ENCODE results near the gene SDK1. TPM values are rescaled to one million over a fixed set of nuclear protein-coding genes. Genes with fewer than 3 reads are reported as not detected.
A peak's percentile ranks its signal among the peaks of the same experiment; 100 is the strongest.

The SDK1 gene
- total and polyA plus RNA-seq, 8 donors: 1.6 to 11.2 (median 6.6) TPM

DNA sequence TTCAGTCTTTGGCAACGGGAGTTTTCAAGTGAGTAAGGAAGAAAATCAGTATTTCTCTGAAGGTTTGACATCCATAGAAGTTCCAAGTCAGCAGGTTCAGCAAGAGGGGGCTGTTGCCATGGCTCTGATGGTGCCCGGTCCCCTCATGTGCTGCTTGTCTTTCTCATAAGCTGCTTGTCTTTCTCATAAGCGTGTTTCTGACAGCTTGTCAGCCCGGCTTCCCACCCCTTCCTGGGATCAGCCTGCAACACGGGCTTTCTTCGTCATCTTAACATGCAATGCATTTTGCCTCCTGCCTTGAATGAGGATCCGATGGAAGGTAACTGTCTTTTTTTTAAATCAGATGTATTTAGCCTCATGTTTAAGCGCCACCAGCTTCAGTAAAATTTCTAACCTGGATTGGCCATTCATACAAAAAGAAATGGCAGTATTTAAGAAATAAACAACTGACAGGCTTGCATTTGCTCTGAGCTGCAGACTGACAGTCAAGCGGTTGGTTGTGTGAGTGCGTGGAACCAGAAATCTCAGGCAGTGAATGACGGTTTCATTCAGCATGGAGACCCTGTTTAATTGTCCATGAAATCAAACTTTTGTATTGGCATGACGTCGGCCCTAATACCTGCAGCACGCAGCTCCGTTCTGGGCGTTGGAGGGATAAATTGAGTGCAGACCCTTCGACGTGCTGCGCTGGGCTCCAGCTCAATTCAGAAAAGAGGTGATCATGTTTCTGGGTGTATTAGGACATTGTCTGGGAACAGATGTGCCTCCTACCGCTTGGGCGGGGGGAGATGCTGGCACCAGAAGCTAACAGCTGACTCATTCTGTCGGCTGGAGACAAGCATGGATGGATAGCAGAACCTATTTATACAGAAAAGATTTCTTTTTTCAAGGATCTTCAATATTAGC, 926.3 kb downstream of the SDK1 start:
- peak in 1 of 2 donors; percentile 34 for DNase-seq
- no peaks in the 10 kb centered on the region for H3K36me3 ChIP-seq
- TF ChIP-seq POLR2A (IDR thresholded peaks at IDR 0.05) (no peak), EP300 (IDR thresholded peaks at IDR 0.05) (no peak), POLR2AphosphoS5 (IDR thresholded peaks at IDR 0.05) (no peak)
- TF ChIP-seq, protein P1, sequence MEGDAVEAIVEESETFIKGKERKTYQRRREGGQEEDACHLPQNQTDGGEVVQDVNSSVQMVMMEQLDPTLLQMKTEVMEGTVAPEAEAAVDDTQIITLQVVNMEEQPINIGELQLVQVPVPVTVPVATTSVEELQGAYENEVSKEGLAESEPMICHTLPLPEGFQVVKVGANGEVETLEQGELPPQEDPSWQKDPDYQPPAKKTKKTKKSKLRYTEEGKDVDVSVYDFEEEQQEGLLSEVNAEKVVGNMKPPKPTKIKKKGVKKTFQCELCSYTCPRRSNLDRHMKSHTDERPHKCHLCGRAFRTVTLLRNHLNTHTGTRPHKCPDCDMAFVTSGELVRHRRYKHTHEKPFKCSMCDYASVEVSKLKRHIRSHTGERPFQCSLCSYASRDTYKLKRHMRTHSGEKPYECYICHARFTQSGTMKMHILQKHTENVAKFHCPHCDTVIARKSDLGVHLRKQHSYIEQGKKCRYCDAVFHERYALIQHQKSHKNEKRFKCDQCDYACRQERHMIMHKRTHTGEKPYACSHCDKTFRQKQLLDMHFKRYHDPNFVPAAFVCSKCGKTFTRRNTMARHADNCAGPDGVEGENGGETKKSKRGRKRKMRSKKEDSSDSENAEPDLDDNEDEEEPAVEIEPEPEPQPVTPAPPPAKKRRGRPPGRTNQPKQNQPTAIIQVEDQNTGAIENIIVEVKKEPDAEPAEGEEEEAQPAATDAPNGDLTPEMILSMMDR (IDR thresholded peaks at IDR 0.05): no peak
- H3K4me1 ChIP-seq: peaks cover 0 to 5% (median 0%) of the 10 kb centered on the region in 4 donors
- no peaks in the 10 kb centered on the region for H3K27me3 ChIP-seq
- no peaks in the 10 kb centered on the region for H3K9me3 ChIP-seq
- intact Hi-C loops (cut with DNase I; ENCODE audit: low total_unique reads): no loop called here
- WGBS, 5 donors: 75 to 88% (median 82%) methylated on average over 22 of the region's 22 CpGs
- H3K27ac ChIP-seq: no peak overlapping the region
- H3K4me3 ChIP-seq: no peak overlapping the region

DNA sequence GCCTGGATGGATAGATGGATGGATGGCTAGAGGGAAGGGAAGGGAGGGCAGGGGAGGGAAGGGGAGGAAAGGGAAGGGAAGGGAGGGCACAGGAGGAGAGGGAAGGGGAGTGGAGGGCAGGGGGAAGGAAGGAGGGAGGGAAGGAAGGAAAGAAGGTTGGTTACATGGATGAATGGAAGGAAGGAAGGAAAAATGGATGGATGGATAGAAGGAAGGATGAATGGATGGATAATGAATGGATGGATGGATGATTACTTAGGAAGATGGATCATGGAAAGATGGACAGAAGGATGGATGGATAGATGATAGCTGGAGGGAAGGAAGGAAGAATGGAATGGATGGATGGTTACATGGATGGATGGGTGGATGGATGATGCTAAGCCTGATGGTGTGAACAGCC, 929.3 kb downstream of the SDK1 start:
- H3K27ac ChIP-seq: no peak overlapping the region
- H3K36me3 ChIP-seq: no peaks in the 10 kb centered on the region
- intact Hi-C loops (cut with DNase I; ENCODE audit: low total_unique reads): no loop called here
- no peaks in the 10 kb centered on the region for H3K27me3 ChIP-seq
- H3K4me1 ChIP-seq: peaks cover 0 to 5% (median 0%) of the 10 kb centered on the region in 4 donors
- no peak for DNase-seq
- no peaks in the 10 kb centered on the region for H3K9me3 ChIP-seq
- no peak overlapping the region for H3K4me3 ChIP-seq
- no peak for TF ChIP-seq POLR2A (IDR thresholded peaks at IDR 0.05)
- TF ChIP-seq, protein P1 (IDR thresholded peaks at IDR 0.05): no peak
- no peak for TF ChIP-seq EP300 (IDR thresholded peaks at IDR 0.05)
- TF ChIP-seq POLR2AphosphoS5 (IDR thresholded peaks at IDR 0.05): no peak

DNA sequence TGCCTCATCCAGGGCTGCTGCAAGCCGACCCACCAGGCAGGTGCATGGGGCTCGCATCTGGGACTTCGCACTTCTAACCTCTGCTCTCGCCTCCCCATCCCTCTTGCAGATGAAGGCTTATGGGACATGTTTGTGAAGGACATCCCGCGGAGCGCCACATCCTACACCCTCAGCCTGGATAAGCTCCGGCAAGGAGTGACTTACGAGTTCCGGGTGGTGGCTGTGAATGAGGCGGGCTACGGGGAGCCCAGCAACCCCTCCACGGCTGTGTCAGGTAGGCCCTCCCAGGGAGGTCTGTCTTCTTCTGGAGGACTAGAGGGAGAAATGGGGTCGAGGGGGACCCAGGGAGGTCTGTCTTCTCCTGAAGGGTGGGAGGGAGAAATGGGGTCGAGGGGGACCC, 932.1 kb downstream of the SDK1 start:
- WGBS, 5 donors: 85 to 93% (median 93%) methylated on average over 15 of the region's 15 CpGs
- Histone ChIP-seq H3K4me1 (no peaks in the 10 kb centered on the region), H3K27me3 (no peaks in the 10 kb centered on the region), H3K27ac (no peak overlapping the region), H3K36me3 (no peaks in the 10 kb centered on the region), H3K9me3 (no peaks in the 10 kb centered on the region), H3K4me3 (no peak overlapping the region)
- intact Hi-C loops (cut with DNase I; ENCODE audit: low total_unique reads): no loop called here
- no peak for DNase-seq
- TF ChIP-seq EP300 (IDR thresholded peaks at IDR 0.05): no peak
- TF ChIP-seq POLR2A (IDR thresholded peaks at IDR 0.05): no peak
- TF ChIP-seq, protein P1 (IDR thresholded peaks at IDR 0.05): no peak
- TF ChIP-seq POLR2AphosphoS5 (IDR thresholded peaks at IDR 0.05): no peak

DNA sequence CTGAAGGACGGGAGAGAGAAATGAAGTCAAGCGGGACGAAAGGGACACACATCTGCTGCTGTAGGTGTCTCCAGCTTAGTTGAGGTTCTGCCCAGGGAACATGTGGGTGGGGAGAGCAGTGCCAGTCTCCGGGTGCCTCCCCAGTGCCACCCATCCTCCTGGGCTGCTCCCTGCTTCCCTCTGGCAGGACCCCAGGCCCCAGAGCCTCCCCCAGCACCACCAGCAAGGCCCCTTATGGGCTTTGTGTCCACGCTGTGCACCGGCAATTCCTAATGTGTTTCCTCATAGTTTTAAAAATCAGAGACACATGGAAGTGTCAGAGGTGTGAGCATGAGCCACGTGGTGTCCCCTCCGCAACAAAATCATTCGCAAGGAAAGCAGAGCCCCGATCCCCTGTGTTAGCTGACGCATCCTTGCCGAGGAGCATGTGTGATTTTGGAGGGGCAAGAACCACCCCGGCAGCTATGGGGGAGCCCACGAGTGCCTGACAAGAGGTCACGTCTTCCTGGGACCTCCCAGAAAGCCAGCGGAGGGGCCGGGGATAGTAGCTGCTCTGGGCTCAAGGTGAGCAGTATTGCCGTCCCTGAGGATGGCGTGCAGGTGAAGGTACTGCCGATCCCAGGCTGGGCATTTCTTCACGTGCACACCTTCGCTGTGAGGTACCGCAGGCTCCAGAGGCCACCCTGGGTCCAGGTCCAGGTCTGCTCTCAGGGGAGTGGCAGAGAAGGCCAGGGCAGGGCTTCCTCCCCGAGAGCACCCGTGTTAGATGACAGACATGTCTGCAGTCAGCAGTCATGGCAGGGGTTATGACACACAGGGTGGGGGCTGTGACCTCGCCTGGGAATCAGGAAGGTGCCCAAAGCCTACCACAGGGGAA, 932.8 kb downstream of the SDK1 start:
- no peak for DNase-seq
- intact Hi-C loops (cut with DNase I; ENCODE audit: low total_unique reads): no loop called here
- no peaks in the 10 kb centered on the region for H3K27me3 ChIP-seq
- no peak overlapping the region for H3K4me3 ChIP-seq
- no peaks in the 10 kb centered on the region for H3K36me3 ChIP-seq
- TF ChIP-seq, protein P1 (IDR thresholded peaks at IDR 0.05): no peak
- TF ChIP-seq POLR2AphosphoS5 (IDR thresholded peaks at IDR 0.05) (no peak), EP300 (IDR thresholded peaks at IDR 0.05) (no peak), POLR2A (IDR thresholded peaks at IDR 0.05) (no peak)
- no peaks in the 10 kb centered on the region for H3K9me3 ChIP-seq
- no peak overlapping the region for H3K27ac ChIP-seq
- 83 to 91% (median 88%) methylated on average over 24 to 26 of the region's 26 CpGs for WGBS, 5 donors
- no peaks in the 10 kb centered on the region for H3K4me1 ChIP-seq
